IPS-20b (cell line): ENCODE data around the gene TUBB4B.

ENCODE experiments used
- H3K27ac ChIP-seq: one replicate; pipeline ENCODE4 v1.5.1; 2013; ENCODE audit warnings: low read length
- H3K27me3 ChIP-seq: 2 replicates; pipeline ENCODE4 v1.6.1; 2013; ENCODE audit warnings: mild to moderate bottlenecking, low read length, inconsistent platforms; ENCODE audit not compliant: insufficient read depth
- H3K36me3 ChIP-seq: 2 replicates; pipeline ENCODE4 v1.6.1; 2013; ENCODE audit warnings: low read depth, mild to moderate bottlenecking, inconsistent platforms, low read length, moderate library complexity; ENCODE audit not compliant: insufficient read depth
- H3K4me1 ChIP-seq: 2 replicates; pipeline ENCODE4 v1.6.1; 2013; ENCODE audit warnings: mild to moderate bottlenecking, control low read depth, inconsistent platforms, low read length, moderate library complexity; ENCODE audit not compliant: insufficient read depth
- H3K4me3 ChIP-seq: 2 replicates; pipeline ENCODE4 v1.5.1; 2013; ENCODE audit warnings: mild to moderate bottlenecking, low read length, inconsistent platforms
- H3K9ac ChIP-seq: 2 replicates; pipeline ENCODE4 v1.6.1; 2013; ENCODE audit warnings: low read depth, mild to moderate bottlenecking, inconsistent platforms, low read length, moderate library complexity
- H3K9me3 ChIP-seq: 2 replicates; pipeline ENCODE4 v1.6.1; 2013; ENCODE audit warnings: mild to moderate bottlenecking, low read depth, low read length, inconsistent platforms; ENCODE audit not compliant: insufficient read depth

TUBB4B gene

GRCh38 chr9:137228968-137229896 is 11.9 kb upstream of the TUBB4B start:
- no peaks in the 10 kb centered on the region for H3K9me3 ChIP-seq
- no peaks in the 10 kb centered on the region for H3K27me3 ChIP-seq
- H3K4me3 ChIP-seq: no peak overlapping the region
- no peaks in the 10 kb centered on the region for H3K4me1 ChIP-seq
- H3K36me3 ChIP-seq: no peaks in the 10 kb centered on the region
- H3K9ac ChIP-seq: no peak overlapping the region
- H3K27ac ChIP-seq: no peak overlapping the region

GRCh38 chr9:137229903-137230704 is 11.0 kb upstream of the TUBB4B start:
- Histone ChIP-seq H3K27me3 (no peaks in the 10 kb centered on the region), H3K4me1 (no peaks in the 10 kb centered on the region), H3K27ac (no peak overlapping the region), H3K36me3 (no peaks in the 10 kb centered on the region), H3K9ac (no peak overlapping the region), H3K9me3 (no peaks in the 10 kb centered on the region), H3K4me3 (no peak overlapping the region)

- Histone ChIP-seq H3K9me3 (no peaks in the 10 kb centered on the region), H3K4me1 (no peaks in the 10 kb centered on the region), H3K4me3 (no peak within 1 kb of the TSS), H3K36me3 (no peaks in the 10 kb centered on the region), H3K27ac (no peak within 1 kb of the TSS), H3K27me3 (no peaks in the 10 kb centered on the region), H3K9ac (no peak within 1 kb of the TSS)
These were observed 10.2 kb upstream of the TUBB4B start, which contains the start of gene SLC34A3 for GRCh38 chr9:137230705-137231371. Gene SLC34A3 (plus strand): TSS chr9:137230901. CDS start chr9:137231703, 802 bp downstream.

- Histone ChIP-seq H3K27me3 (no peaks in the 10 kb centered on the region), H3K9ac (no peak overlapping the region), H3K4me3 (no peak overlapping the region), H3K4me1 (no peaks in the 10 kb centered on the region), H3K27ac (no peak overlapping the region), H3K36me3 (no peaks in the 10 kb centered on the region), H3K9me3 (no peaks in the 10 kb centered on the region)
These were observed 9.6 kb upstream of the TUBB4B start for GRCh38 chr9:137231372-137232039.

GRCh38 chr9:137232101-137232500 is 9.0 kb upstream of the TUBB4B start:
- H3K9ac ChIP-seq: no peak overlapping the region

GRCh38 chr9:137232510-137232909 is 8.6 kb upstream of the TUBB4B start:
- Histone ChIP-seq H3K36me3 (no peaks in the 10 kb centered on the region), H3K27me3 (no peaks in the 10 kb centered on the region), H3K4me3 (no peak overlapping the region), H3K9me3 (no peaks in the 10 kb centered on the region), H3K9ac (no peak overlapping the region), H3K4me1 (peaks cover 5% of the 10 kb centered on the region; the same call in 1 of the 2 replicates), H3K27ac (no peak overlapping the region)

More at GRCh38 chr9:137232101-137232500, 9.0 kb upstream of the TUBB4B start:
- Histone ChIP-seq H3K4me1 (peaks cover 4% of the 10 kb centered on the region; the same call in 1 of the 2 replicates), H3K27me3 (no peaks in the 10 kb centered on the region), H3K9me3 (no peaks in the 10 kb centered on the region), H3K36me3 (no peaks in the 10 kb centered on the region), H3K27ac (no peak overlapping the region), H3K4me3 (no peak overlapping the region)

- Histone ChIP-seq H3K9ac (no peak overlapping the region), H3K9me3 (no peaks in the 10 kb centered on the region), H3K4me3 (no peak overlapping the region), H3K36me3 (no peaks in the 10 kb centered on the region), H3K27ac (no peak overlapping the region), H3K4me1 (peaks cover 5% of the 10 kb centered on the region; the same call in 1 of the 2 replicates), H3K27me3 (no peaks in the 10 kb centered on the region)
These were observed 7.7 kb upstream of the TUBB4B start for GRCh38 chr9:137233143-137233980.

- H3K4me1 ChIP-seq: peaks cover 5% of the 10 kb centered on the region; the same call in 1 of the 2 replicates
- H3K27ac ChIP-seq: no peak overlapping the region
- no peaks in the 10 kb centered on the region for H3K9me3 ChIP-seq
- no peaks in the 10 kb centered on the region for H3K27me3 ChIP-seq
- H3K9ac ChIP-seq: no peak overlapping the region
- H3K4me3 ChIP-seq: no peak overlapping the region
- H3K36me3 ChIP-seq: no peaks in the 10 kb centered on the region
These were observed 6.9 kb upstream of the TUBB4B start for GRCh38 chr9:137234055-137234697.

GRCh38 chr9:137234758-137235423 is 6.2 kb upstream of the TUBB4B start:
- Histone ChIP-seq H3K4me3 (no peak overlapping the region), H3K27ac (no peak overlapping the region), H3K4me1 (peaks cover 5% of the 10 kb centered on the region; the same call in 1 of the 2 replicates), H3K9ac (no peak overlapping the region), H3K36me3 (no peaks in the 10 kb centered on the region), H3K9me3 (no peaks in the 10 kb centered on the region), H3K27me3 (no peaks in the 10 kb centered on the region)
